Lung (tissue), 12 donors: ENCODE measurements around the gene SDC1. TPM values are rescaled to one million over a fixed set of nuclear protein-coding genes. Genes with fewer than 3 reads are reported as not detected.
A peak's percentile ranks its signal among the peaks of the same experiment; 100 is the strongest.

Source experiments
- ATAC-seq: fragments of 200-7000 bp; cut with Tn5 transposase; one replicate; pipeline ENCODE4 v1.9.1; 2020; ENCODE audit warnings: moderate number of reproducible peaks; ENCODE audit not compliant: insufficient read depth, low FRiP score
- DNase-seq, 3 donors: peaks; one replicate each; pipeline ENCODE4 v3.0.0-alpha.2; 2013 to 2017
- H3K27ac ChIP-seq, 2 donors: one replicate each; pipeline ENCODE4 v1.5.1; 2013; ENCODE audit warnings: mild to moderate bottlenecking in 2 of 2, moderate library complexity in 2 of 2, control low read depth in 1 of 2, inconsistent platforms in 1 of 2, low read depth in 1 of 2, low read length in 1 of 2
- H3K27me3 ChIP-seq, 3 donors: one replicate each; pipeline ENCODE4 v1.5.1; 2013; ENCODE audit warnings: low read length in 2 of 3; ENCODE audit not compliant: control insufficient read depth in 3 of 3, insufficient read depth in 3 of 3
- H3K36me3 ChIP-seq, 4 donors: one replicate each; pipeline ENCODE4 v1.5.1; 2013; ENCODE audit warnings: low read length in 4 of 4, mild to moderate bottlenecking in 1 of 4, moderate library complexity in 1 of 4; ENCODE audit not compliant: control insufficient read depth in 4 of 4, insufficient read depth in 4 of 4
- H3K4me1 ChIP-seq, 5 donors: one replicate each; pipeline ENCODE4 v1.5.1; 2013; ENCODE audit warnings: low read length in 5 of 5, mild to moderate bottlenecking in 2 of 5, moderate library complexity in 1 of 5; ENCODE audit not compliant: control insufficient read depth in 5 of 5, insufficient read depth in 5 of 5
- H3K4me3 ChIP-seq: one replicate; pipeline ENCODE4 v1.5.1; 2013; ENCODE audit warnings: mild to moderate bottlenecking, control low read depth, moderate library complexity
- H3K9ac ChIP-seq, 2 donors: one replicate each; pipeline ENCODE4 v1.5.1; 2013; ENCODE audit warnings: low read length in 2 of 2, control low read depth in 1 of 2; ENCODE audit not compliant: insufficient read depth in 1 of 2
- H3K9me3 ChIP-seq, 4 donors: one replicate each; pipeline ENCODE4 v1.5.1; 2013; ENCODE audit warnings: low read length in 3 of 4, mild to moderate bottlenecking in 1 of 4, moderate library complexity in 1 of 4; ENCODE audit not compliant: control insufficient read depth in 4 of 4, insufficient read depth in 3 of 4
- CTCF ChIP-seq: IDR thresholded peaks from 2 replicates; pipeline ENCODE4 v1.5.1; 2012; ENCODE audit warnings: mild to moderate bottlenecking; ENCODE audit errors: control extremely low read depth, extremely low read depth
- WGBS, 2 donors: extraction: QIAGEN DNeasy Blood & Tissue Kit; methylation state at CpG; one replicate each; pipeline ENCODE4 v1.1.7; 2013; 5-methylcytosine and 5-hydroxymethylcytosine counted together
- polyA plus RNA-seq, 2 donors: library from polyadenylated mRNA; stranded (reverse); fragments of 200-250 nt; gene quantifications; one replicate each; pipeline ENCODE4 v1.2.1, GENCODE V29; 2013
- total RNA-seq, 2 donors: library from RNA; depleted of rRNA in 1 of 2; stranded (reverse); fragments of >200 nt in 1 of 2; gene quantifications; one replicate each; pipeline ENCODE4 v1.2.1, GENCODE V29; 2014 to 2021
- donor health status: control.
- donor health status: control.
- donor health status: Bipolar disorder and iron deficiency.
- donor health status: healthy.
- donor health status: DM: yes; HTN: yes; CAD: no.

Gene SDC1
- total and polyA plus RNA-seq, 4 donors = 94.1 to 234 (median 173) TPM

- H3K9ac ChIP-seq = no peak overlapping the region
- WGBS, 2 donors = 89 to 94% methylated on average over 3 of the region's 3 CpGs
Observed at GRCh38 chr2:20175931-20176330, 49.0 kb downstream of the SDC1 start.

GRCh38 chr2:20175267-20175666, 49.7 kb downstream of the SDC1 start:
- no peak for ATAC-seq
- no peak for TF ChIP-seq CTCF
- WGBS, 2 donors = 93% methylated on average over 8 of the region's 8 CpGs
- H3K9me3 ChIP-seq = no peaks in the 10 kb centered on the region
- peaks cover 0 to 35% (median 3%) of the 10 kb centered on the region in 5 donors for H3K4me1 ChIP-seq
- H3K27me3 ChIP-seq = no peaks in the 10 kb centered on the region
- no peak overlapping the region for H3K9ac ChIP-seq
- H3K36me3 ChIP-seq = no peaks in the 10 kb centered on the region
- no peak overlapping the region for H3K27ac ChIP-seq
- no peak for DNase-seq
- no peak overlapping the region for H3K4me3 ChIP-seq

More at GRCh38 chr2:20175931-20176330, 49.0 kb downstream of the SDC1 start:
- H3K4me3 ChIP-seq = no peak overlapping the region
- H3K36me3 ChIP-seq = no peaks in the 10 kb centered on the region
- no peaks in the 10 kb centered on the region for H3K27me3 ChIP-seq
- peaks cover 0 to 40% (median 3%) of the 10 kb centered on the region in 5 donors for H3K4me1 ChIP-seq
- no peak for ATAC-seq
- no peak for DNase-seq
- no peaks in the 10 kb centered on the region for H3K9me3 ChIP-seq
- no peak for TF ChIP-seq CTCF
- no peak overlapping the region for H3K27ac ChIP-seq

GRCh38 chr2:20174410-20174809, 50.5 kb downstream of the SDC1 start:
- TF ChIP-seq CTCF = no peak
- Histone ChIP-seq H3K9me3 (no peaks in the 10 kb centered on the region), H3K27me3 (no peaks in the 10 kb centered on the region), H3K9ac (no peak overlapping the region), H3K27ac (no peak overlapping the region), H3K36me3 (no peaks in the 10 kb centered on the region), H3K4me1 (peaks cover 0 to 31% (median 3%) of the 10 kb centered on the region in 5 donors), H3K4me3 (no peak overlapping the region)
- ATAC-seq (no peak), DNase-seq (peak in 1 of 3 donors; percentile 2)
- WGBS, 2 donors = 96% methylated on average over 2 of the region's 2 CpGs
